ENCODE measurements around the gene TMEM214. TPM values are rescaled to one million over a fixed set of nuclear protein-coding genes. Genes with fewer than 3 reads are reported as not detected.

Gene TMEM214
- total RNA-seq, 1 donor from 2014 or later = 83.9 TPM

DNA sequence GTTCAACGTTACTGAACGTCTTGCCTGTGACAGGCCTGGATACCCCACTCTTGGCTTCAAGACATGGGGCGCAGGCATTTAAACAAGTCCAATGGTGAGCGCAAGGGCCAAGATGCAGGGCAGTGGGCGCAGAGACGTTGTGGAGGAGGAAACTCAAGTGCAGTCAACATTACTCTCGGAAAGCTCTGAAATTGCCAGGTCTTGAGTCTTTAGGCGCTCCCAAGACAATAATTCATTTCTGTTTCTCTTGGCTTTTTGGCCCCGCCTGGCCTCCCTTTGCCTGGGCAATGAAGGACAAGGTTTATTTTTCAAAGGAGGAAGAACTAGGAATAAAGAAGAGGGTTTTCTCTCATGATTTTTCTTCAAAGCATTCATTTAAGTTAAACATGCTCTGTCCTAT lies 13.3 kb upstream of the TMEM214 start:
- H3K36me3 Mint-ChIP-seq = peaks cover 7% of the 10 kb centered on the region

DNA sequence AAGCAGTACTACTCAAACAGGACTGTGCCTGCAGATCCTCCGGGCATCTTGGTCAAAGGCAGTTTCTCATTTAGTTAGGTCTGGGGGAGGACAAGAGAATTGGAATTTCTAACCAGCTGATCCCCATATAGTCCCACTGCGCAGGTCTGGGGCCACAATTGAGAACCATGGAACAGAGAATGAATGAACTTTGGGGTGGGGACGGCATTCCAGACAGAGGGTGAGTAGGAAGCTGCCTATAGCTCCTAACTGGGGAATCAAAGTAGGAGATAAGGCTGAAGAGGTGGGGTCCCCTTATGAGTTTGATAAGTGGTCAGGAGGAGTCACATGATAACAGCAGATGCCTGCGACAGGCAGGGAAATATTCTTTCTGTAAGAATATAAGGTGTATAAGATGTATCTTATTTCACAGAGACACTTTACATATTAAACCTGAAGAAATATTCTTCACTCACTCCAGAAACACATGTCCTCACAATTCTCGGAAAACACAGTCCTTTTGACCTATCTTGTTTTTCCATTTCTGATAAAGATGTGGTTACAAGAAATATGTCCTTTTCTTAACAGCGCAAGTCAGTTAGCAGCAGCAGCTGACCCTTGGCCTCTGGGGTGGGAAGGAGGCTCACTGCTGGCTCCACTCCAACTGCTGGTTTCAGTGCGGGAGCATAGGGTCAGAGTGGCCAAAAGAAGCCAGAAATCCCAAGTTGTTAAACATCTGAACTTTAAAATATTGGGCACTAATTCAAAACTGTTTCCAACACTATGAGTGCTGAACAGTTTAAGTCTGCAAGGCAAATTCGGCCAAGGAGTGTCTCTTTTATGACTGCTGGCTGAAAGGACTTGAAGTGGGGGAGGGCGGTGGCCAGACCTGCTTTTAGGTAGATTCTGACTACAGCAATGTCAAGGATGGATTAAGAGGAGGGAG lies 12.6 kb upstream of the TMEM214 start:
- no peak for DNase-seq (ENCODE audit: extremely low spot score, unreplicated experiment)
- H3K9me3 Mint-ChIP-seq = no peaks in the 10 kb centered on the region
- H3K4me1 Mint-ChIP-seq (ENCODE audit: unreplicated experiment) = peaks cover 30% of the 10 kb centered on the region
- no peaks in the 10 kb centered on the region for H3K27me3 Mint-ChIP-seq
- peaks cover 7% of the 10 kb centered on the region for H3K36me3 Mint-ChIP-seq
- no peak overlapping the region for H3K4me3 Mint-ChIP-seq
- peak overlapping the region; percentile 13 for H3K27ac Mint-ChIP-seq
- TF ChIP-seq, protein P1, sequence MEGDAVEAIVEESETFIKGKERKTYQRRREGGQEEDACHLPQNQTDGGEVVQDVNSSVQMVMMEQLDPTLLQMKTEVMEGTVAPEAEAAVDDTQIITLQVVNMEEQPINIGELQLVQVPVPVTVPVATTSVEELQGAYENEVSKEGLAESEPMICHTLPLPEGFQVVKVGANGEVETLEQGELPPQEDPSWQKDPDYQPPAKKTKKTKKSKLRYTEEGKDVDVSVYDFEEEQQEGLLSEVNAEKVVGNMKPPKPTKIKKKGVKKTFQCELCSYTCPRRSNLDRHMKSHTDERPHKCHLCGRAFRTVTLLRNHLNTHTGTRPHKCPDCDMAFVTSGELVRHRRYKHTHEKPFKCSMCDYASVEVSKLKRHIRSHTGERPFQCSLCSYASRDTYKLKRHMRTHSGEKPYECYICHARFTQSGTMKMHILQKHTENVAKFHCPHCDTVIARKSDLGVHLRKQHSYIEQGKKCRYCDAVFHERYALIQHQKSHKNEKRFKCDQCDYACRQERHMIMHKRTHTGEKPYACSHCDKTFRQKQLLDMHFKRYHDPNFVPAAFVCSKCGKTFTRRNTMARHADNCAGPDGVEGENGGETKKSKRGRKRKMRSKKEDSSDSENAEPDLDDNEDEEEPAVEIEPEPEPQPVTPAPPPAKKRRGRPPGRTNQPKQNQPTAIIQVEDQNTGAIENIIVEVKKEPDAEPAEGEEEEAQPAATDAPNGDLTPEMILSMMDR (conservative IDR thresholded peaks at IDR 0.05) = no peak

More for the DNA sequence above, 13.3 kb upstream of the TMEM214 start:
- H3K9me3 Mint-ChIP-seq = no peaks in the 10 kb centered on the region
- H3K4me1 Mint-ChIP-seq (ENCODE audit: unreplicated experiment) = peaks cover 30% of the 10 kb centered on the region
- no peak overlapping the region for H3K4me3 Mint-ChIP-seq
- no peak for DNase-seq (ENCODE audit: extremely low spot score, unreplicated experiment)
- no peak overlapping the region for H3K27ac Mint-ChIP-seq
- TF ChIP-seq, protein P1 (conservative IDR thresholded peaks at IDR 0.05) = no peak
- H3K27me3 Mint-ChIP-seq = no peaks in the 10 kb centered on the region

DNA sequence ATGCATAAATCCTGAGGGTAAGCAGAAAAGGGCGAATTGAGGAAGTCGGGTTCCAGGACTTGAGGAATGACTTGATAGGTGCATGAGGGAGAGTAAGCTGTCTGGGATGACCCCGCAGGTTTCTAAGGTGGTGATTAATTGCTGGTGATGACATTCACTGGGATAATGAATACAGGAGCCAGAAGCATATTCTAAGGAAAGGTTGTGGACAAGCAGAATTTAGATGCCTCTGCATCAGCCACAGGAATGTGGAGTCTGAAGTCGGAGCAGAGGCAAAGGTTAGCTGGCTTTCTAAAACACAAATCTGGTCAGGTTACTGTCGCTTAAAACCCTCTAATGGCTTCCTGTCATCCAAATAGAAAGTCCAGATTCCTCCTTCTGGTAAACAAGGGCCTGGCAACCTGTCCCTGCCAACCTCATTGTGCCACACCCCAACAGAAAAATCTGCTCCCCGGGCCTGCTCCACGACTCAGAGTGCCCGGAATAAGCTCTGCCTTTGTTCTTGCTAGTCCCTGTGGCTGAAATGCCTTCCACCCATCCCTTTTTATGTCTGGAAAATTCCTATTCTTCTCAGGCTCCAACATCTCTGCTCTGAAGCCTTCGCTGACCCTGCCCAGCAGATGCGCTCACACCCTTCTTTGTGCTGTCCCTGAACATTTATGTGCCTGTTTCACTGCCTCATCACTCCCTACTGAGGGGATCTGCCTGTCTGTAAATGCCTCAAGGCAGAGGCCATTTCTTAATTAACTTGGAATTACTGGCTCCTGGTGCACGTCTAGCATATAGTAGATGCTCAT lies 11.3 kb upstream of the TMEM214 start:
- no peaks in the 10 kb centered on the region for H3K9me3 Mint-ChIP-seq
- TF ChIP-seq, protein P1 (conservative IDR thresholded peaks at IDR 0.05) = no peak
- H3K36me3 Mint-ChIP-seq = peaks cover 7% of the 10 kb centered on the region
- H3K27ac Mint-ChIP-seq = peak overlapping the region; percentile 79
- no peak for DNase-seq (ENCODE audit: extremely low spot score, unreplicated experiment)
- H3K4me1 Mint-ChIP-seq (ENCODE audit: unreplicated experiment) = peaks cover 24% of the 10 kb centered on the region
- H3K4me3 Mint-ChIP-seq = no peak overlapping the region
- H3K27me3 Mint-ChIP-seq = no peaks in the 10 kb centered on the region

DNA sequence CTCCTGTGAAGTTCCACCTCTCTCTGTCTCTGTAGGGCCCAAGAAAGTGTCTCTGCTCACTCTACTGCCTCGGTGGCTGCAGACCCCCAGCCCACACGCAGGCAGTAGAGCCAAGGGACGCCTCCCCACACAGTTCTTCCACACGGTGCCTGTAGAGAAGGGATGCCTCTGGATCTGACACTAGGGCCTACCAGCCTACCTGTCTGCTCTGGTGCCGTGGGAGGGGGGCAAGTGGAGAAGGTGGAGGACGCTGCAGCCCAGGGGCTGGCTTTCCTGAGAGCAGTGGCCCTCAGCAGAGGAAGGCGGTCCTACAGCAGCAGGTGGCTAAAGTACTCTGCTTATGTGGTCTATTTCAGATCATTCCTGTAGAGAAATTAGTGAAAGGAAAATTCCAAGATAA lies 9.0 kb upstream of the TMEM214 start:
- Mint-ChIP-seq H3K4me1 (ENCODE audit: unreplicated experiment) (peaks cover 24% of the 10 kb centered on the region), H3K9me3 (no peaks in the 10 kb centered on the region), H3K36me3 (peaks cover 7% of the 10 kb centered on the region), H3K27ac (no peak overlapping the region), H3K4me3 (no peak overlapping the region), H3K27me3 (no peaks in the 10 kb centered on the region)
- TF ChIP-seq, protein P1 (conservative IDR thresholded peaks at IDR 0.05) = no peak
- no peak for DNase-seq (ENCODE audit: extremely low spot score, unreplicated experiment)

DNA sequence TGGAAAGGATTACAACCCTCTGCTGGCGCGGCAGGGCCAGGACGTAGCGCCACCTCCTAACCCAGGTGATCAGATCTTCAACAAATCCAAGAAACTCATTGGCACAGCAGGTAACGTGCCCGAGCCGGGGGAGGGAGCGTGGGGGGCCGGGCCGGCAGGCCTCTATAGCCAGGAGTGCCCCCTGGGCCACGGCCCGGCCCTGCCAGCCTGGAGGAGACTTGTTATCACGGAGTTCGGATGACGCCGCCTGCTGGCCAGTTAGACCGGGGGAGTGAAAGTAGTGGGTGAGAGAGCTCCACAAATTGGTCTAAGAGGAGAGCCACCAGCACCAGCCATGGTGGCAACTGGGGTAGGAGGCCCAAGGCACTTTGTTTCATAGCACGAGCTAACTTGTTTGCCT lies 8.6 kb upstream of the TMEM214 start:
- no peaks in the 10 kb centered on the region for H3K9me3 Mint-ChIP-seq
- TF ChIP-seq, protein P1 (conservative IDR thresholded peaks at IDR 0.05) = peak; percentile 32
- peaks cover 7% of the 10 kb centered on the region for H3K36me3 Mint-ChIP-seq
- H3K4me1 Mint-ChIP-seq (ENCODE audit: unreplicated experiment) = peaks cover 24% of the 10 kb centered on the region
- DNase-seq (ENCODE audit: extremely low spot score, unreplicated experiment) = no peak
- H3K27me3 Mint-ChIP-seq = no peaks in the 10 kb centered on the region
- H3K4me3 Mint-ChIP-seq = no peak overlapping the region
- H3K27ac Mint-ChIP-seq = no peak overlapping the region
